NCI-H524 (cell line): ENCODE results near the gene MAP2K4.

Experiments used
- DNase-seq, 2 experiments: peaks; one replicate each; lab custom pipeline; 2025; lab: John Stamatoyannopoulos, UW

The MAP2K4 gene

GRCh38 chr17:12040478-12040877, 19.8 kb downstream of the MAP2K4 start:
- DNase-seq: no peak

GRCh38 chr17:12041312-12041711, 20.6 kb downstream of the MAP2K4 start:
- DNase-seq: no peak

GRCh38 chr17:12043702-12044101, 23.0 kb downstream of the MAP2K4 start:
- no peak for DNase-seq

GRCh38 chr17:12046786-12047185, 26.1 kb downstream of the MAP2K4 start:
- no peak for DNase-seq

GRCh38 chr17:12047681-12048376, 27.2 kb downstream of the MAP2K4 start:
- DNase-seq: no peak

GRCh38 chr17:12048843-12049473, 28.3 kb downstream of the MAP2K4 start:
- no peak for DNase-seq

- DNase-seq: no peak
These were observed 30.1 kb downstream of the MAP2K4 start for GRCh38 chr17:12050646-12051225.

GRCh38 chr17:12053552-12053951, 32.9 kb downstream of the MAP2K4 start:
- no peak for DNase-seq

GRCh38 chr17:12055889-12056288, 35.2 kb downstream of the MAP2K4 start:
- no peak for DNase-seq

GRCh38 chr17:12057520-12057919, 36.8 kb downstream of the MAP2K4 start:
- no peak for DNase-seq

GRCh38 chr17:12058535-12058934, 37.9 kb downstream of the MAP2K4 start:
- no peak for DNase-seq

GRCh38 chr17:12062249-12062648, 41.6 kb downstream of the MAP2K4 start:
- no peak for DNase-seq

- no peak for DNase-seq
These were observed 43.7 kb downstream of the MAP2K4 start for GRCh38 chr17:12064395-12064794.

- no peak for DNase-seq
These were observed 46.8 kb downstream of the MAP2K4 start for GRCh38 chr17:12067485-12067884.

GRCh38 chr17:12068946-12069345, 48.3 kb downstream of the MAP2K4 start:
- no peak for DNase-seq

GRCh38 chr17:12070561-12070960, 49.9 kb downstream of the MAP2K4 start:
- DNase-seq: no peak

- DNase-seq: no peak
These were observed 53.7 kb downstream of the MAP2K4 start for GRCh38 chr17:12074346-12074745.

GRCh38 chr17:12077773-12078172, 57.1 kb downstream of the MAP2K4 start:
- no peak for DNase-seq

- no peak for DNase-seq
These were observed 58.1 kb downstream of the MAP2K4 start for GRCh38 chr17:12078791-12079190.

GRCh38 chr17:12081720-12082119, 61.0 kb downstream of the MAP2K4 start:
- no peak for DNase-seq

- no peak for DNase-seq
These were observed 64.6 kb downstream of the MAP2K4 start for GRCh38 chr17:12085076-12085949.

GRCh38 chr17:12088035-12088434, 67.4 kb downstream of the MAP2K4 start:
- no peak for DNase-seq
